ENCODE data around the gene SPRY4. TPM values are rescaled to one million over a fixed set of nuclear protein-coding genes. Genes with fewer than 3 reads are reported as not detected.
"Not testable (repeated sequence)": the region's sequence is repeated elsewhere in the genome, so short reads cannot be mapped to it uniquely, and the experiment has no call there.

SPRY4 gene
- total and polyA plus RNA-seq, 2 of the 8 experiments (the other 6 are each of a cell fraction or from before 2014, with no cell fraction given): 59.1 to 113 TPM

DNA sequence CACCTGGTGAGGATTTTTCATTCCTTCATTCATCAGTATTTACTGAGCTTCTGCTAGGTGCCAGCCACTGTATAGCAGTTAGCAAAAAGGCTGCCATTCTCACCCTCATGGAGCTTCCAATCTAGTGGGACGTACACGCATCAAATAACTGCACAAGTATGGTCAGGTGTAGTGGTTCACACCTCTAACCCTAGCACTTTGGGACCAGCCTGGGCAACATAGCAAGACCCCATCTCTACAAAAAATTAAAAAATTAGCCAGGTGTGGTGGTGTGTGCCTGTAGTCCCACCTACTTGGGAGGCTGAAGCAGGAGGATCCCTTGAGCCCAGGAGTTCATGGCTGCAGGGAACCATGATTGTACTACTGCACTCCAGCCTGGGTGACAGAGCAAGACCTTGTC lies 8.9 kb upstream of the SPRY4 start:
- not testable (repeated sequence) for H3K79me1 ChIP-seq (ENCODE audit: low read depth, low read length); H3K56ac ChIP-seq (replicated peaks; ENCODE audit: insufficient read length, low read depth, low read length); H3K4me3 ChIP-seq (ENCODE audit: extremely low read depth in 1 of 4, insufficient read depth in 2 of 4, low read depth in 3 of 4, low read length in 4 of 4); H4K20me1 ChIP-seq (replicated peaks in 1 of 2; ENCODE audit: control insufficient read depth in 1 of 2, insufficient read depth in 2 of 2, low read length in 2 of 2); H2AK5ac ChIP-seq (ENCODE audit: low read depth, low read length); H3K4me1 ChIP-seq (replicated peaks in 1 of 4; ENCODE audit: control insufficient read depth in 3 of 4, insufficient read depth in 4 of 4, low read length in 3 of 4); H2BK15ac ChIP-seq (ENCODE audit: low read length); H2BK20ac ChIP-seq (ENCODE audit: low read length); H2BK120ac ChIP-seq (replicated peaks; ENCODE audit: low read depth, low read length); H2BK5ac ChIP-seq (ENCODE audit: low read depth, low read length); H3K23me2 ChIP-seq (ENCODE audit: low read depth, low read length); H3K23ac ChIP-seq (ENCODE audit: insufficient read length); H3K9me3 ChIP-seq (ENCODE audit: insufficient read depth in 2 of 2, low read depth in 1 of 2, low read length in 1 of 2); H4K5ac ChIP-seq (ENCODE audit: insufficient read length, low read depth, low read length); H4K91ac ChIP-seq (replicated peaks; ENCODE audit: insufficient read length, low read length); H3K14ac ChIP-seq (ENCODE audit: insufficient read length); H2AFZ ChIP-seq (ENCODE audit: low read length); H4K8ac ChIP-seq (ENCODE audit: extremely low read depth, insufficient read depth, low read length); H3K27ac ChIP-seq (ENCODE audit: low read depth, low read length); H3K4ac ChIP-seq (replicated peaks; ENCODE audit: insufficient read length, low read depth, low read length); FAIRE-seq; DNase-seq (ENCODE audit: low read depth in 1 of 2, low spot score in 2 of 2); H3K27me3 ChIP-seq (replicated peaks in 1 of 4; ENCODE audit: control insufficient read depth in 3 of 4, extremely low read depth in 1 of 4, insufficient read depth in 3 of 4, low read length in 3 of 4); H3K9ac ChIP-seq (replicated peaks in 1 of 4; ENCODE audit: extremely low read depth in 1 of 4, low read depth in 3 of 4, low read length in 3 of 4); H3K4me2 ChIP-seq (ENCODE audit: insufficient read depth in 1 of 2, low read depth in 2 of 2, low read length in 2 of 2); H3K18ac ChIP-seq (ENCODE audit: extremely low read depth, low read length); H2BK12ac ChIP-seq (ENCODE audit: low read depth, low read length); H3K36me3 ChIP-seq (ENCODE audit: control insufficient read depth in 2 of 4, insufficient read depth in 4 of 4, low read length in 3 of 4)
- ChIA-PET CTCF (ENCODE audit: partially characterized antibody) (interaction anchor here (0.9 to 1.8 kb wide), 5 partner anchors 13 to 182 kb away, joined by 3 to 8 read pairs (median 5); no protein-coding TSS in a partner anchor), POLR2A (ENCODE audit: partially characterized antibody) (interaction anchor here (0.5 to 2.7 kb wide), 6 partner anchors 8 to 174 kb away, joined by 3 to 11 read pairs (median 4); partner anchors contain the start of gene SPRY4)
- H3K79me2 ChIP-seq (ENCODE audit: control insufficient read depth in 1 of 2, insufficient read depth in 2 of 2, low read length in 2 of 2): peaks cover 0 to 11% of the 10 kb centered on the region in 2 experiments; a peak in 3 of 4 replicates
- 95% methylated on average over 2 of the region's 2 CpGs; no CpG with 5 or more reads in 1 of the 2 experiments for WGBS, 2 experiments (ENCODE audit: extremely low coverage in 1 of 2, insufficient coverage in 1 of 2, insufficient read length in 1 of 2, insufficient replicate concordance in 2 of 2, low coverage in 1 of 2, low lambda C conversion rate in 2 of 2, missing lambda C conversion rate in 1 of 2)

Measured in H1 (cell line).